Caki2 (cell line): ENCODE results near the gene NOL4L. TPM values are rescaled to one million over a fixed set of nuclear protein-coding genes. Genes with fewer than 3 reads are reported as not detected.
"Not testable (repeated sequence)": the region's sequence is repeated elsewhere in the genome, so short reads cannot be mapped to it uniquely, and the experiment has no call there.

Source experiments
- DNase-seq: peaks from one replicate; pipeline ENCODE4 v3.0.0-alpha.2; 2015; ENCODE audit warnings: low read depth
- in situ Hi-C: cut with HindIII; loops from 2 replicates; pipeline ENCODE4 v1.10.0; 2016; ENCODE audit warnings: low sequenced_read_pairs, low pct_unique_long_range_greater_than_20kb, mixed read lengths
- total RNA-seq: library from RNA; depleted of rRNA; stranded (reverse); fragments of >200 nt; shearing (Covaris generic); gene quantifications from 2 replicates; pipeline ENCODE4 v1.2.3, GENCODE V29; 2014; ENCODE audit warnings: low replicate concordance

Gene NOL4L
- total RNA-seq, 1 experiment from 2014 or later = 11.6 TPM

DNA sequence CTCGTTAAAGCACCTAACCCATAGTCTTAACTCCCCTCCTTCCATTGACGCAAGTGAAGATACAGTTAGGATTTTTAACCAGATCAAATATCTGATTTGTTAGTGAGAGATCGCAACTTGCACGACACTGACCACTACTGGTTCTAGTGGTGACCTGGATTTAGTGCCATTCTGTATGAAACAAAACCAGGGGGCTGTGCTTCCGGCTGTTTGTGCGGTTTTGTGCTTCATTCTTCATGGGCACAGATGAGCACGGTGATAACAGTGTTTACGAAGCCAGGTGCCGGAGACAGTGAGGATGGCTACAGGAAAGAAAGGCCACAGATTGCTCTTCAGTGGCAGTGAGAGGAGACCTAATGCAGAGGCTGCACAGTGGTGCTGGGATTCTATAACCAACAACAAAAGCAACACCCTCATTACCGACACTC is 75.5 kb downstream of the NOL4L start:
- no peak for DNase-seq
- in situ Hi-C loops = no loop called here

DNA sequence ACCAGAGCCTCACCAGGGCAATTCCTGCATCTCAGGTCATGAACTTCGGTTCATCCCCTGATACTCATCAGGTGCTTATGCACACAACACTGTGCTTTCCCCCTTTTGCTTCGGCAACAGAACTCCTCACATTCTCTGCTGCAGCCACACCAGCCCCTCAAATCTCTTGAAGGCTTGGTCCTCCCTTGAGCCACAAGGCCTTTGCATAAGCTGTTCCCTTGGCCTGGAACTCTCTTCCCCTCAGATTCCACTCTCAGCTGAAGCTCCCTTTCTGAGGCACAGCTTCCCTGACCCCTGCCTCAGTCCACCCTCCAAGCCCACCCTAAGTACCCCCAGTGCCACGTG is 76.4 kb downstream of the NOL4L start:
- in situ Hi-C loops = no loop called here
- DNase-seq = no peak

DNA sequence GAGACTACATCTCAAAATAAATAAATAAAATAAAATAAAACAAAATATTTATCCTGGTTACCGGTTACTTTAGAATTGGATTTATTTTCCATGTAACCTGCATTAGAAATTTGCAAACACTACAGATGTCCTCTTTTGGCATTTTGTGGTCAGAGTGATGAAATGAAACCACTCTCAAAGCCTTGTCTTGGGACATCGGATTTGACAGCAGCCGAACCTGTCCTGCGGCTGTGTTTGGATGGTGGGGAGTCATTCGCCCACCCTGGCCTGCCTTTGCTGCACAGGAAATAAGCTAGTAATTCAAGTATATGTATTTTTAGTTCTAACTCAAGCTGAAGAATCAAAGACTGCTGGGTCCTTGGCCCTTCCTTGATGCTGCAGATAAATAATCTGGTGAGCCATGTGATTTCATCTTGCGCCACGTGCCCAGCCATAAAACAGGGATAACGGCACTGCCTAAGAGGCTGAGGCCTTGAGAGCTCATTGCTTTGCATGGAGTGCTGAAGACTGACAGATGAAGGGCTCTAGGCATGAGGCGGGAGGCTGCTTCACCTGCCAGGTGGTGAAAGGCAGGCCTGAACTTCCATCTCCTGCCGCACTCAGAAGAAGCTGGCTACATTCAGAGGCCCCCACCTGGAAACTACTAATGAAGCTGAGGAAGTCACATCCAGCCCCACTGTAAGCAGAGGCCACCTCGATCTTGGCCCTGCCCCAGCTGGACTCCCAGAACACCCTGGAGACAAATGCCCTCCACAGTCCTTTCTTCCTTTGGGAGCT is 76.9 kb downstream of the NOL4L start:
- in situ Hi-C loops = no loop called here
- no peak for DNase-seq

GRCh38 chr20:32506721-32507120 is 78.4 kb downstream of the NOL4L start:
- in situ Hi-C loops = no loop called here
- DNase-seq = no peak

- DNase-seq = no peak
- in situ Hi-C loops = no loop called here
These were observed 79.2 kb downstream of the NOL4L start for GRCh38 chr20:32505723-32506473.

DNA sequence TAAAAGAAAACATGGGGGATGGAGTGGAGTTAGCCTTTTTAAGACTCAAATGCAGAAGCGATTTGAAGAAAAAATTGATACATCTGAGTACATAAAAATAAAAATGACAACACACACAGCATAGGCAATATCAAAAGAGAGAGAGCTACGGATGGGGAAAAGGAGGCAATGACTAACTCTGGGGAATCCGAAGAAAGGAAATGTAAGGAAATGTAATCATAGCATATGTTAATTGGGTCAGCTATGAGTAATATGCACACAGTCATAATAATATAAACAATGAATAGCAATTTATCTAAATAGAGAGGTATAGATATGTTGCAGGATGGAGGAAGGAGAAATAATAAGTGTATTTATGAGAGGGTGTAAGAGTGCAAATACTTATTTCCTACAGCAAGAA is 83.4 kb downstream of the NOL4L start:
- DNase-seq = no peak
- in situ Hi-C loops = no loop called here

DNA sequence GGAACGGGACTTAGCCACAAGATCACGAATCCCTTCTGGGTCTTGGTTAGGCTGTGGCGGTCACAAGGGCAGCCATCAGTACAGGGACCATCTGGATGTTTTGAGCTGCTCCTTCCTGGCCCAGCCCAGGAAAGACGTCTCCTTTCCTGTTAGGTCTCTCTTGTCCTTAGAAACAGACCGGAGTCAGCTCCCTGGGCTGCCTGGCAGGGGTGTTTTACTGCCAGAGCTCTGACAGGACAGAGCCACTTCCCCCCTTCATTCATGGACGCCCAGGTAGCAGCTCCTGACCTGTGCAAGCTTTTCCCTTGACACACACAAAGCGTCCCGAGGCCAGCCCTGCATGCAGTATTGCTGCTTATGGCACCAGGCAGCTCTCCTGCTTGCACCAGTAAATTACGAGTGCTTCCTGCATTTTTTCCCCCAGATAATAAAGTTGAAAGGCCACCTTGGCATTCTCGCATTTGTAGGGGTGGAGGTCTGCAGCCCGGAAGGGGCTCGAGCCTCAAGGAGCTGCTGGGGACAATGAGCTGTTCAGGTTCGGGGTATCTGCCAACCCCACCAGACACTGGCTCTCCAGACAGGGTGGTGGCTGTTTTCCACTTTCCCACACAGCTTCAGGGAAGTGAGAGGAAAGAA is 87.4 kb downstream of the NOL4L start:
- no peak for DNase-seq
- in situ Hi-C loops = no loop called here

DNA sequence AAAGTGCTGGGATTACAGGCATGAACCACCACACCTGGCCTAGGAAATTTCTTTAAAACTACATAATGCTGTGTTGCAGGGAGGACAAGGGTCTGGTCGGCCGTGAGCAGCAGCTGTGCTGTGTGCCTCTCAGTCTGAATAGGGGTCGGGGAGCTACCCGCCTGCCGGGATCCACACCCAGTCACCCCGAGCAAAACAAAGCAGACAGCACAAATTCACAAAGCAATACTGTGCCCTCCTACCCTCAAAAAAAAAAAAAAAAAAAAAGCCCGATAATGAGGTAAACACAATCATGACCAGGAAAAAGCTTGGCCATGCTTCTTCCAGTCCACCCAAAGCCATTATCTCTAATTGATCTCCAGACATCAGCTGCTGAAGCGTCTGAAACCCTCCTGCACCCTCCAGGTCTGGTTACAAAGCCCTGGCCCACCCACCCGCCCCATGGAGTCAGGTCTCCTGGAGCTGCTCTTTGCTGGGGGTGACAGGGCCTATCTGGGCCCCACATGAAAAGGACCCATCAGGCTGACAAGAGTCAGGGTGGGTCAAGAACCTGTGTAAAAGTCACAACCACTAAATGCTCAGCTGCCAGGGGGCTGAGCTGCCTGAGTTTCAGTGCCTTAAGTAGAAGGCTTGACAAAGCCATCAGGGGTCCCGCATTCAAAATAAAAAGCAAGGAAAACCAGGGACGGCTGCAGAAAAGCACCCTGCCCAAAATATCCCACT is 88.2 kb downstream of the NOL4L start:
- DNase-seq = no peak
- in situ Hi-C loops = no loop called here

GRCh38 chr20:32495949-32496348 is 89.2 kb downstream of the NOL4L start:
- in situ Hi-C loops = no loop called here
- no peak for DNase-seq

GRCh38 chr20:32495217-32495565 is 89.9 kb downstream of the NOL4L start:
- in situ Hi-C loops = no loop called here
- DNase-seq = no peak

GRCh38 chr20:32494483-32495216 is 90.5 kb downstream of the NOL4L start:
- in situ Hi-C loops = no loop called here
- DNase-seq = no peak

GRCh38 chr20:32493356-32493755 is 91.8 kb downstream of the NOL4L start:
- no peak for DNase-seq
- in situ Hi-C loops = no loop called here

GRCh38 chr20:32491764-32492151 is 93.4 kb downstream of the NOL4L start:
- in situ Hi-C loops = not testable (repeated sequence)

DNA sequence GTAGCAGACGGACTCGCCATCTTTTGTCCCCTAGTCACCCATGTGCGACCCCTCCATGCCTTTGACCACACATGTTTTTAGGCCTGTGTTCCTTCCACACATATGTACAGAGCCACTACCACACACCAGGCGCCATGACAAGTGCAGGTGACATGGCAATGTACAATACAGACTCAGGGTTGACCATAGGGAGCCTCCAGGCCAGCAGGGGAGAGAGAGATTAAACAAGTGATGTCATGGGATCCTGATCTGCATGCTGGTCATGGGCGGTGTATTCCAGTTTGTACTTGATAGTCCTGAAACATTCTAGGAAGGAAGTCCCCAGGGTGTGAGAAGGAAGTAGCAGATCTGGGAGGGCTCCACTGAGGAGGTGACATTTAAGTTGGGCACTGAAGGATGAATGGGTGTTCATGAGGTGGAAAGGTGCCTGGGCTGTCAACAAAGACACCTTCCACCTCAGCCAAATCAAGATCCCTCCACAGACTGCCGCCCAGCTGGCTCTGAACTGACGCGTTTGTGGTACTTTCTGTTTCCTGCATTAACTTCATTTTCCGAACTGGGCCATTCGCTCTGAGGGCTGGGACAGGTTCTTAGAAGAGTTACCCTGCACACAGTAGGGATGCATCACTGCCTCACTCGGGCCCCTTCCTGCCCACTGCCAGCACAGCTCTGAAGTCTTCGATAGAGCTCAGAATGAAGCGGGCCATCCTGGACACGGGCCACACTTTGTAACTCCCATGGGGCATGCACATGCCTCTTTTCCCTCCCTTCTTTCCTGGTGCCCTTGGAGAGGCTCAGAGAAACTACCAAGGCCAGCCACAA is 94.0 kb downstream of the NOL4L start:
- in situ Hi-C loops = no loop called here

More at GRCh38 chr20:32491764-32492151, 93.4 kb downstream of the NOL4L start:
- not testable (repeated sequence) for DNase-seq

DNA sequence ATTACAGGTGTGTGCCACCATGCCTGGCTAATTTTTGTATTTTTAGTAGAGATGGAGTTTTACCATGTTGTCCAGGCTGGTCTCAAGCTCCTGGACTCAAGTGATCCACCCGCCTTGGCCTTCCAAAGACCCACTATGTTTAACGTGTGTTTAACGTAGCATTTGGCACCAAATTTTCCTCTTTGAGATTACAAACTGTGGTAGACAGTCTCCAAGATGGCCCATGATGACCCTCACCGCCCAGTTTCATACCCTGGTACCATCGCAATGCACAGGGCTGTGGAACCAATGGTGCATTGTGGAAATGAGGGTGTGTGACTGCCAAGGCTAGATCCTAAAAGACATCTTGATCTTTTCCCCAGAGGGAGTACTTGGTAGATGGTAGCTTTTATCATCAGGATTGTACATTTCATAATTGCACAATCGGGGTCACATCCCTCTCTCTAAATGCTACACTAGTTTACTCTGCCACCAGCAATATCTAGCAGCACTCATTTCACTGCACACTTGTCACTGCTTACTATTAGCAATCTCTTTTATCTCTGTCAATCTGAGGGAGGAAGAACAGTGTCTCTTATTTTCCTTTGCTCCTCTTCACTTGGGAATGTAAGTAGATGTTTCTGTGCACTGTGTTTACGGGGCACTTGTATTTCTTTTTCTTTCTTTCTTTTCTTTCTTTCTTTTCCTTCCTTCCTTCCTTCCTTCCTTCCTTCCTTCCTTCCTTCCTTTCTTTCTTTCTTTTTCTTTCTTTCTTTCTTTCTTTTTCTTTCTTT is 96.9 kb downstream of the NOL4L start:
- DNase-seq = no peak
- in situ Hi-C loops = no loop called here

More for the DNA sequence above, 94.0 kb downstream of the NOL4L start:
- no peak for DNase-seq

- in situ Hi-C loops = no loop called here
- DNase-seq = no peak
These were observed 97.8 kb downstream of the NOL4L start for GRCh38 chr20:32487381-32487780.
